NCI-H2171 treated with DMSO at 0.1 percent for 48 hours (cell line): Measurements from ENCODE around the gene PRPF6.

Source experiments
- DNase-seq: peaks from one replicate; lab custom pipeline; 2025; lab: John Stamatoyannopoulos, UW

The PRPF6 gene

DNA sequence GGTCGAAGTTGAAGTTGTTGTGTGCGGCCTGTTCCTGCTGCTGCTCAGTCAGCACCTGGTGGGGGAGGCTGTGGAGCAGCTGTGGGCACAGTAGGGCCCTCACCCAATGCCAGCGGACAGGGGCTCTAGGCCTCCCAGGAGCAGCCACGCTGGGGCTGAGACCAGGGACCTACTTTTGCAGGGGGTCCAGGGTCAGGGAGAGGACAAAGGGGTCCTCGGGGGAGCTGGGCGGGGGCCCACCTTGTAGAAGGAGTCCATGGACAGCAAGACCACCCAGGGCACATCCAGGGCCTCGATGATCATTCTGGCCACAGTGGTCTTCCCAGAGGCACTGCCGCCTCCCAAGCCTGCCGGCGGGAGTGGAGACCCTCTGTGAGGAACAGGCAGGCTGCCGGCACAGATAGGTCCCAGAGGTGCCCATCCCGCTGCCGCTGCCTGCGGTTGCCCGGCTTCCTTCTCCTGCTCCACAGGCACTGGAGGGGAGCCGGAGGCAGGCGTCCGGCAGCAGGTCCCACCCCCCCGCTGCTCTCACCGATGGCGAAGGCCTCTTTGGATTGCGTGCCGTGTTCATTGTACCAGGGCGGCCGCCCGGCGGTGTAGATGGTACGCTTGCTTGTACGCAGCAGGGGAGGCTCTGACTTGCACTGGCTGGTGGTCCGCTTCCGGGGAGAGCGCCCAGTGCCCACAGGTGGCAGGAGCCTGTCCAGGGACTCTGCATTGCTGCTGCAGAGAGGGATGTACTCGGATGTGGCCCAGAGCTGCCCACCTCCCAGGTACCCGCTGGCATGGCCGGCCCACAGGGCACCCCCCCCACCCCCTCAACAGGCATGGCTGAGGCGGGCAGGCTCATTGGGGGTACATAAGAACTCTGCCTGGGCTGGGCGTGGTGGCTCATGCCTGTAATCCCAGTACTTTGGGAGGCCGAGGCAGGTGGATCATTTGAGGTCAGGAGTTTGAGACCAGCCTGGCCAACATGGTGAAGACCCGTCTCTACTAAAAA is 34.7 kb upstream of the PRPF6 start:
- DNase-seq: no peak

DNA sequence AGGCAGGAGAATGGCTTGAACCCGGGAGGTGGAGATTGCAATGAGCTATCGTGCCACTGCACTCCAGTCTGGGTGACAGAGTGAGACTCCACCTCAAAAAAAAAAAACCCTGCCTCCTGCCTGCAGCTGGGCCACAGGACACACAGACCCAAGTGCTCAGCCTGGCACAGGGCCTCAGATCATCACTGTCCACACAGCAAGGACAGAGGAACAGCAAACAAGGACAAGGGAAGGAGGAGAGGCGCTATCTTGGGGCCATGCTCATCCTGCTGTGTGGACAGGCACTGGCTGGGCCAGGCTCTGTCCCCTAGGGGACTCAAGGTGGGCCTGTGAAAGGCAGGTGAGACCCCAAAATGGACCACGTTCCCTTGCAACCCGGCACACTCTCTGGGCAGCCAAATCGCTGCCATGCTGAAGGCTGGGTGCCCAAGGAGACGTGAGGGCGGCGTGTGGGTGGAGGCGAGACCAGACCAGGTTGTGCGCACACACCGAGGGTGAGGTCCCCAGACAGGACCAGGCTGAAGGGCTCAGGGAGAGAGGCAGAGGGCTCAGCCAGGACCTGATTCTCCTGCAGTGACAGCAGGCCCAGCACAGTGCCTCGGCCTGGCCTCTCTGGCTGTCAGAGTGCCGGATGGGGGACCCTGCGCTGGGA is 33.8 kb upstream of the PRPF6 start:
- no peak for DNase-seq

DNA sequence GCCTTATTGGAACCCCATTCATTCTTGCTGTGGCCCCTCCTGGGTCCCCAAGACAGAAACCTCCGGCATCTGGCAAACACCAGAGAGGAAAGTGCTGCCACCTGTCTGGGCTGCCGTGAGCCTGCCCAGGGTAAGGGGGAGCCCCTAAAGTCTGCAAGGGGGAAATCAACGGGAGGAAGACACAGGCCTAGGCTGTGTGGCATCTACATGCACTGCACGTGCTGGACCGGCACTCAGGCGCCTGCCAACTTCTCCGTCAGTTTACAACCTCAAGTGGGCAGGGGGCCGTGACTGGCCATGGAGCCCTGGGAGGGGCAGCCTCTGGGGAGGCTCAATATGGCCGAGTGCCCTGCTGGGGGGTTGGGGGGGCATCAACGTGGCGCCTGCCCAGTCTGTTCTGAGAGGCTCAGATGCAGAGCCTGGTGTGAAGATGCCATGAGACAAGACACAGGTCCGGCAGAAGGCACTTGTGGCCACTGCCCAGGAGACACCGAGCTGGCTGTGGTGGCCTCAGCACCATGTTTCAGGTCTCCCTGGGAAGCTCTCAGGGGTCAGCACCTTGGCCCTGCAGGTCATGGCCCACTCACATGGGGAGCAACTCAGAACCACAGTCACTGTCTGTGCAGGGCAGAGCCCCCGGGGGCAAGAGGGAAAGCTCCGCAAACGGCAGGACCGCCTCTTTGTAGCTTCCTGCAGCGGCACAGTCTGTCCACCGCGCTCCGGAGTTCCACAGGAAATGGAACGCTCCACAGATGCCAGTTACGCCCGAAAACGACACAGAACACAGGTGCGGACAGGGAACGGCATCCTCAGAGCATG is 33.1 kb upstream of the PRPF6 start:
- peak; percentile 53 for DNase-seq

DNA sequence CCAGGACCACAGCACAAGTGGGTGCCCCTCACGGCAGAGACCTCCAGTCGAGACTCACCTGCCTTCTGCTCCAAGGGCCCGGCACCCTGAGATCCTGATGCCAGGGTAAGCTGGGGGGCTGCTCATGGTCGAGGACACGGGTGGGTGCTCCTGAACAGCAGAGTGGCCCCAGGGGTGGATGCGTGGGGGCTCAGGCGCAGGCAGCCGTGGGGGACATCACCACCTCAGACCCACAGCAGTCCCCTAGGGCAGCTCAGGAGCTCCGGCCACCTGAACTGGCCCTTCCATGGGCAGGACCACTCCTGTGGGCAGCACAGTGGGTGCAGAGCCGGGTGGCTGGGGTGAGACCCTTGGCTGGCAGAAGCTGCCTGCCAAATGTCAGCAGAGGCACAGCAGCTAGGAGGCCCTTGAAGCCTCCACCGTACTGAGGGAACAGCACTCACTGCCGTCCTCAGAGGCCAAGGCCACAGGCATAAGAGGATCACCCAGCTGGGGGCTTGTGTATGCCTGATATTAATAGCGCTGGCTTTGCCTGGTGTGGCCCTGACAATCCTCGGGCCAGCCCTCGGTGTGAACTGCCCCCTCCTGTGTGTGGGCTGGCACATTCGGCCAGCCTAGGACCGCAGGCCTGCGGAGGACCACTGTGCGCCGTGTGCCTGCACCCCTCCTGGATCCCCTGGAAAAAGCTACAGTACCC is 30.1 kb upstream of the PRPF6 start:
- DNase-seq: no peak

DNA sequence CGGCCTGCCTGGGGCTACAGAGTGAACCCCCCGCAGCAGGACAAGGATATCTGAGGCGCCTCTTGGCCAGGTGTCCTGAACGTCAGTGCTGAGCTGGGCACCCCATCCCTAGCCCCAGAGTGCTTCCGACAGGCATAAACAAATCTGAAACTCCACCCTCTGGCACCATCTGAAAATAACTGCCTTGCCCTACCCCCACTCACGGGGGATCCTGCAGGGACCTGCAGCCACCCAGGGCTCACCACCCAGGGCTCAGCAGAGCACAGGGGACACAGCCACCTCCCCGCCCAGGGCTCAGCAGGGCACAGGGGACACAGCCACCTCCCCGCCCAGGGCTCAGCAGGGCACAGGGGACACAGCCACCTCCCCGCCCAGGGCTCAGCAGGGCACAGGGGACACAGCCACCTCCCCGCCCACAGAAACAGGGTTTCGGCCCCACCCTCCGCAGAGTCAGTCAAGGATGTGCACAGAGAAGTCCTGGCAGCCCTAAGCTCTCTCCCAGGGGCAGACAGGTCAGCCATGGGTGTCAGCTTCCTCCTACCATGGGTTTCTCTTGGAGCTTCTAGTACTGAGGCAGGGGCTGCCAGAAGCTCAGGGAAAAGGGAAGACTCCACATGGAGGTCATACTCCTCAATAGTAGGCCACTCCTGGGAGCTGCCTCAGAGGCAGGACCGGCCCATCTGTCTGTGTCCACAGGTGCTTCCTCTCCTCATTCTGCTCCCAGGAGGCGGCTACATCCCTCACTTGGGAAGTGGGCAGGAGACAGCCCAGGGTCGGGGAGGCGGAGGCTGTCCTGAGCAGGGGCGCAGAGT is 29.3 kb upstream of the PRPF6 start:
- no peak for DNase-seq

DNA sequence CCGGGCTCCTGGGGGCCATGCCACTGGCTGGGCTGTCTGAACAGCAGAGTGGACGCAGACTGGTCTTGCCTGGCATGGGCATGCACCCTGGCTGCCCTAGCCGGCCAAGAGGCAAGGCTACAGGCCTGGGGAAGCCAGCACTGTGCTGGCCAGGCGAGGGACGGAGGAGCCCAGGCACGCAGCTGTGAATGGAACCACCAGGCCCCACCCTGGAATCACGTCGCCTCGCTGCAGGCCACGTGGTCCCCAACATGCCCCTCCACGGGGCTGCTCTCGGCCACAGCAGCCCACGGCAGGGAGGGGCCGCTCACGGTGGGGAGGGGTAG is 28.8 kb upstream of the PRPF6 start:
- no peak for DNase-seq

DNA sequence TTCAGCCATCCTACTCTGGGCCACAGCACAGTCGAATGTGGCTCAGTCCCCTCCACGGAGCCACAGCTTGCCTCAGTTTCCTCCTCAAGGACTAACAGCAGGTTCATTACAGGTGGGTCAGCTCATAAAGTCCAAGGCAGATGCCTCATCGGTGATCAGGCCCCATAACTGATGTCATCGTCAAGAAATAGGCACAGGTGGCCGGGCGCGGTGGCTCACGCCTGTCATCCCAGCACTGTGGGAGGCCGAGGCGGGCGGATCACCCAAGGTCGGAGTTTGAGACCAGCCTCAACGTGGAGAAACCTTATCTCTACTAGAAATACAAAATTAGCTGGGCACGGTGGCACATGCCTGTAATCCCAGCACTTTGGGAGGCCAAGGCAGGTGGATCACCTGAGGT is 28.2 kb upstream of the PRPF6 start:
- no peak for DNase-seq

DNA sequence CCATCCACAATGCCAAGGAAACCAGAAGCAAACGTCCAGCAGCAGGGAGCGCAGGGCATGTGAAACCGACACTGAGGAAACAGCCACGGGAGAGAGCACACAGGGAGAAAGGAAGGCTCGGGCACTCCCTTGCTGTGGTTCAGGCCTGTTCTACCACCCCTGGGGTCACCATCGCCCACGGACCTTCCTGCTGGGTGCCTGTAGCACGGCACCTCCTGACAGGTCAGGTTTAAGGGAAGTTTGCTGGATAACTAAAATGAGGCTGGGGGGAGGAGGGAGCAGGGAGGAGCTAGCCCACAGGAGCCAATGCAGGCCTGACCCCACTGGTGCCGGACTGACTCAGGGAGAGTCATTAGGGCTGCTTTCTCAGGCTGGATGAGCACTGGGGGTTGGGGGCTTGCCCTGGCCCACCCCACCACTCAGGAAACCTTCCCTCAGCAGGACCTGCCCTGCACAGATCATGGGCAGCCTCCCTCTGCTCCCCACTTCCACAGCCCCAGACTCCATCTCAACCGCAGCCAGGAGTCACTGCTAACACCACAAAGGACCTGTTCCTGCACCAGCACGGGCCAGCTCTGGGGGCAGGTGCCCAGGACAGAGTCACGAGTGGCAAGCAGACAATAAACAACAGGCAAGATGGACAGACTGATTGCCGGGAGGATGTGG is 27.0 kb upstream of the PRPF6 start:
- DNase-seq: no peak

DNA sequence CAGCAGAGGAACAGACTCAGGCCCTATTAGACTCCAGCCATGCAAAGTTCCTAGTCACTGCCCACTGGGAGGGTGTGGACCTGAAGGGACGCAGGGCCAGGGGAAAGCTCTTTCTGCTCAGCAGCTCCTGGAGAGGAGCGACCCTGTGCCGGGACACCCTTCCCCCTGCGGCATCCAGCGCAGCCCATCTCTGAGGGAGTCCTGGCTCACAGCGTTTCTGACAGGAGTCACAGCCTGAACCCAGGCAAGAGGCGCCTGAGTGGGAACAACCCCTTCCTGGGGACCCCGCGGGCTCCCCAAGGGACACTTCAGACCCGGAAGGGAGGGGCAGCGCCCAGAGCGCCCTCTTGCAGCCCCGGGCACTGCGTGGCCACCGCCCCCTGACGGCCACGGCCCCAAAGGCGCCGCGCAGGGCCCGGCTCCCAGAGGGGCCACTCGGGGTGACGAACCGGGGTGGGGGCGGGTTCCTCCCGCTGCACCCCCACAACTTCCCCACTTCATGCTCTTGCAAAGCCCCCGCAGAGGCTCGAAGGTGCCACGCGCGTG is 25.6 kb upstream of the PRPF6 start:
- DNase-seq: peak; percentile 33

DNA sequence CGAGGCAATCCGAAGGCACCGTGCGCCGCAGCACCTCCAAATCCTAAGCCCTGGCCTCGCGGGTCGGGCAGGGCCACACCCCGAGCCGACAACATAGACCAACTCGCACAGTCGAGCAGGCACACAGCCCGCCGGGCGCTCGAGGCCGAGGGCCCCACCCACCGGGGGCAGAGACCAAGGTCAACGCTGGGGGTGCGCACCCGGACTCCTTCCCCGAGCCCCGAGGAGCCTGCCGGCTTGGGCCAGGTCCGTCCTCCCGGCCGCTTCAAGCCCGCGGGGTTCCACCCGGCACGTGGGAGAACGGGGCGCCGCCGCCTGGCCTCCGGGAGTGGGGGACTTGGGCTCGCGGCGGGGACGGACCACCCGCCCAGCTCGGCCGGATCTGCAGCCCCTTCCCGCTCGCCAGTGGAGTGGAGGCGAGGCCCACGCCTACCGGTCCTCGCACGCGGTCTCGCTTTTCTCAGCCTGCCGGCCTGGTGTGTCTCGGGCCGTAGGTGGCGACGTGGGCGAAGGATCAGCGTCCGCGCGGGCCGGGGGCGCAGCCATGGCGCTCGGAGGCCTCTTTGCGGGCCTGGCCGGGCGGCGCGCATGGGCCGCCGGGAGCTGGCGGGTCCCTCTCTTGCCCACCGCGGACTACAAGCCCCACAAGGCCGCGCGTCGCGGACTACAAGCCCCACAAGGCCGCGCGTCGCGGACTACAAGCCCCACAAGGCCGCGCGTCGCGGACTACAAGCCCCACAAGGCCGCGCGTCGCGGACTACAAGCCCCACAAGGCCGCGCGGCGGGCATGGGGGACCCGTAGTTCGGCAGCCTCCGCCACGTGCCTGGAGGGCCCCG is 24.9 kb upstream of the PRPF6 start, which contains the start of gene UCKL1:
Gene UCKL1, minus strand, starts transcription at position 590 of the 837 bp plus-strand sequence. Its CDS starts 44 bp downstream, at position 546.
- peak; percentile 93 for DNase-seq

DNA sequence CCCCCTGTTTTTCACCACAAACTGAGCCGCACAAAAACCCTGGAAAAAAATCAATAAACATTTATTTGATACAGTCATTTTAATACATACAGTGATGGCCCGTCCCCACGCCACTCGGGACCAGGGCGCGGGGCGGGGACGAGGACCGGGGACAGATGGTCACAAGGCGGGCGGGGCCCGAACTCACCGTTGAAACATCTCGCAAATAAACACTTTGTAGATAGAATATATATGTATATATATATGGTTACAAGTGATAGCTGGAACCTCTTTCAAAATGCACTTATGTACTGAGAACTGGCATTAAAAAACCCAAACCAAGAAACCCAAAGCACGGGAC is 24.3 kb upstream of the PRPF6 start:
- no peak for DNase-seq

DNA sequence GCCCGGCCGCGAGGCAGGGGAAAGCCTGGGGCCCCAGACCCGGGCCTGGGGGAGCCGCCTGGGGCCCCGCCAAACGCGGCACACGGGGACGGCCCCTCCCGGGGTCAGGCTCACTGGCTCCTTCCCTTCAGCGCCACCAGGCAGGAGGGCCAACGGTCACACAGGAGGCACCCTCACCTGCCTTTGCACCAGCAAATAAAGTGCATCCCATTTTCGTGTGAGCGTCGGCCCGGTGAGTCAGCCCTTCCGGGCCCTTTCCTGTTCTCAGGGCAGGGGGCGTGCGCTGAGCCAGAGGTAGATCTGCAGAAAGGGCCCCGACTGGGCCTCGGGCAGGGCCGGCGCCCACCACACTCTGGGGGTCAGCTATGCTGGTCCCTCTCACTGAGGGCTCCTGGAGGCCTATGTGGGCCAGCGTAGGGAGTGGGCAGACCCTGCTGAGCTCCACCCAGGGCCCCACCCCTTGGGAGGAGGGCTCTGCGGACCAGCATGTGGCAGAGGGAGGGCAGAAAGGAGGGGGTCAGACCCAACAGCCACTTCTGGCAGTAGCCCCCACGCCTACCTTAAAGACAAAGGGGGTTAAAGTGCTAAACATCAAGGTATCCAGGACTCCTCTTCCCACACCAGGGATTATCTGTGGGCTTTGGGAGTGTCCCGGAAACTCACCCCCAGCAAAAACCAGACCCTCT is 23.8 kb upstream of the PRPF6 start:
- peak; percentile 87 for DNase-seq

DNA sequence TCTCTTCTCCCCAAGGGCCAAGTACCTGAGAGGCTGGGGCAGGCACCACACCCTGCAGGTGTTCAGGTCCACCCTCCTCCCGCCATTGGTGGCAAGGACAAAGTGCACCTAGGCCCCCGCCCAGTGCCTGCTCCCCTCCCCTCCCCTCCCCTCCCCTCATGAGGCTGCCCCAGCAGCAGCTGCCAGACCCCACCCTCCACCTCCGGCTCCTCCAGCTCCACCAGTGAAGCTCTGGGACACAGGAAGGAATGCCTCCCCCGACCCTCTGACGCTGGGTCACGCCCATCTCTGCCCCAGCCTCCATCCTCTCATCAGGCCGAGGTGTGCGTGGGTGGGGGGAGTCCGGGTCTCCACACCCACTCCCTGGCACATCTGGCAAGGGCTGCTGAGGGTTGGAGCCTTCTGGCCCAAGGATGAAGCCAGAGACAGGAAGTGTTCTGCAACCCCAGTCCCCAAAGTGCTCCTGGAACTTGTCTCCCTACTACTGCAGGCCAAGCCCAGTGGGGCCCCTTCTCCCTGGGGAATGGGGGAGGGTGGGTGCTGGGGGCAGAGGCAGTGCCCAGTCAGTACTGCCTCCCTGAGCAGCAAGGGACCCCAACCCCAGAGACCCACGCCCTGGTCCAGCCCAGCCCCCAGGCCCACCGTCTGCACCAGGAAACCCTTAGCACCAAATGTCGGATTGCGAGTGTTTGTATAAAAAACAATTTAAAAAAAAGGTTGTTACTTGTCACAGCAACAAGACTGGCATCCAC is 23.1 kb upstream of the PRPF6 start:
- DNase-seq: peak; percentile 87

DNA sequence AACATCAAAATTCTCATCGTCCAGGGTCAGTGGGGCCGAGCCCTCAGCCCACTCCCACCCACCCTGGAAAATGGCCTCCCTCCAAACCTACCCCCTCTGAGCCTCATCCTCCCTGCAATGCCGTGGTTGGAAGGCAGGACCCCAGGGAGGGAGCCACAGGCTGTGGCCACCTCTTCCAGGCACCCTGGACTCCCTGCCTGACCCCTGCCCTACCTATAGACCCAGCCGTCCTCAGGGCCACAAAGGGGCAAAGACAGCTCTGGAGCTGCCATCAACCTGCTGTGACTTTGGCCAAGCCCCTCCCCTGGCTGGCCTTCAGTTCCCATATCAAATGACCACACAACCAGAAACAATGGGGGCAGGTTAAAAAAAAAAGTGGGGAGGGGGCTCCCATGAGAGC is 22.5 kb upstream of the PRPF6 start:
- DNase-seq: no peak

DNA sequence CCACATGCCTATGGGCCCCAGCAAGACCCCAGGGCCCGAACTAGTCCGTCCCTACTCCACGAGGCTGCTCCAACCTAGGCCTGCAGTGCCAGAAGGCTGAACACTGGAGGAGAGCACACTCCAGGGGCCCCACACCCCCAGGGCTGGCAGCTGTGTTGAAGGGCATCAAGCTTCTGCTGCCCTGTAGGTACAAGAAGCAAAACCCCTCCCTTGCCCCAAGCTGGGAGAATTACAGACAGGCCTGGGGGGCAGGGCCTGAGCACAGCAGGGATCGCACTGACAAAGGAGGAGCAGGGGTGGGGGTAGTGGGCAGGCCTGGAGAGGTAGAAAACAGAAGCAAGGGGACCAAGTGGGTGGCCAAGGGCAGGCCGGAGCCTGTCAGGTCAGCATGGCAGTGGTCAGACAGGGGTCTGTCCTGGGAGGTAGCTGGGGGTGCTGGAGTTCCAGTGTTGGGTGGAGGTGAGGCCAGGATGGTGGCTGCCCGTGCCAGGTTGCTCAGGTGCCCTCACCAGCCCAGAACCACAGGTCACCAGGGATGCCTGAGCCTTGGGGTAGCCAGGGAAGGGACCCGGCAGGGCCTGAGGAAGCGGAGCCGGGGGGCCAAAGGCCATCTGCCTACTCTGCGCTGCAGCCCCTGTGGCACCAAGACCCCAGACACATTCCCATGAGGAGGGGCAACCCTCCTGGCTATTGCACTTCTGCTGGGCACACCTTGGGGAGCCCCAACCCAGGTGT is 21.8 kb upstream of the PRPF6 start:
- DNase-seq: no peak

DNA sequence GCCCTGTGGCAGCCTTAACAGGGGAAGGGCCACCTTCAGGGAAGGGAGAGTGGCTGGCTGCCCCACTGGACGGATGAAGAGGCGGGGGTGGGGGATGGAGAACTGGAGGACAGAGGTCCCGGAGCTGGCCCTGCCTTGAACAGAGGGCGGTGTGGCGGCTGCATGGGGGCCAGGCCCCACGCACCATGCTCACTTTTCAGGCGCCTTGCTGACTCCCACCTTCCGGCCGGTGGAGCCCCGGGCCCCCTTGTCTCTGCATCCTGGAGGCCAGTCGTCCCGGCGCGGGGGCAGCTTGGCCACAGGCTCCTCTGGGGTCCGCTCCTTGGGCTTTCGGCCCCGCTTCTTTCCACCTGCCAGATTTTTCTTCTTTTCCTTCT is 21.2 kb upstream of the PRPF6 start:
- DNase-seq: no peak
